Non-pigmented ciliary epithelial cell (primary cell): Measurements from ENCODE around the gene TROAP.
"Not testable (repeated sequence)": the region's sequence is repeated elsewhere in the genome, so short reads cannot be mapped to it uniquely, and the experiment has no call there.

Experiments used
- DNase-seq: peaks from one replicate; pipeline ENCODE4 v3.0.0-alpha.2; 2010; ENCODE audit warnings: low read depth

The TROAP gene

GRCh38 chr12:49294086-49294803 lies 28.8 kb upstream of the TROAP start:
- DNase-seq, result no peak

GRCh38 chr12:49294804-49295081 lies 28.3 kb upstream of the TROAP start:
- no peak for DNase-seq

GRCh38 chr12:49295082-49295936 lies 27.7 kb upstream of the TROAP start, which contains the start of gene PRPH:
Gene PRPH, plus strand, starts transcription at chr12:49295147. Its CDS starts 54 bp downstream, at chr12:49295201.
- DNase-seq, result no peak

GRCh38 chr12:49296034-49296835 lies 26.8 kb upstream of the TROAP start:
- no peak for DNase-seq

- DNase-seq, result no peak
These were observed 26.0 kb upstream of the TROAP start for GRCh38 chr12:49296836-49297694.

- no peak for DNase-seq
These were observed 25.4 kb upstream of the TROAP start for GRCh38 chr12:49297695-49298060.

- no peak for DNase-seq
These were observed 24.9 kb upstream of the TROAP start for GRCh38 chr12:49298160-49298559.

- no peak for DNase-seq
These were observed 21.3 kb upstream of the TROAP start for GRCh38 chr12:49301760-49302159.

- DNase-seq, result no peak
These were observed 18.9 kb upstream of the TROAP start for GRCh38 chr12:49304161-49304560.

GRCh38 chr12:49305762-49306510 lies 17.1 kb upstream of the TROAP start:
- no peak for DNase-seq

GRCh38 chr12:49309386-49309785 lies 13.7 kb upstream of the TROAP start:
- no peak for DNase-seq

- DNase-seq, result not testable (repeated sequence)
These were observed 12.5 kb upstream of the TROAP start for GRCh38 chr12:49310451-49311000.

GRCh38 chr12:49314811-49315210 lies 8.2 kb upstream of the TROAP start:
- no peak for DNase-seq

- not testable (repeated sequence) for DNase-seq
These were observed 5.9 kb upstream of the TROAP start for GRCh38 chr12:49317118-49317517.

GRCh38 chr12:49320411-49321103 lies 2.5 kb upstream of the TROAP start:
- not testable (repeated sequence) for DNase-seq

- no peak for DNase-seq
These were observed 718 bp upstream of the TROAP start for GRCh38 chr12:49322367-49322707.

- DNase-seq, result no peak
These were observed 556 bp downstream of the TROAP start for GRCh38 chr12:49323524-49324097.

- DNase-seq, result no peak
These were observed 2.6 kb downstream of the TROAP start for GRCh38 chr12:49325606-49326005.

- DNase-seq, result no peak
These were observed 4.3 kb downstream of the TROAP start for GRCh38 chr12:49327368-49327767.

- no peak for DNase-seq
These were observed 4.8 kb downstream of the TROAP start for GRCh38 chr12:49327887-49328286.
